Stimulated activated CD8-positive, alpha-beta memory T cell treated with anti-CD3 and anti-CD28 coated beads, Interleukin-12 subunit alpha, Interleukin-12 subunit beta, amount 100 ng/mL, for 1 hour (primary cell): ENCODE results near the gene MAP1B.

Source experiments
- DNase-seq: peaks from one replicate; pipeline ENCODE4 v3.0.0-alpha.2; 2020; ENCODE audit warnings: low read depth

MAP1B gene

GRCh38 chr5:72251386-72251785, 144.1 kb downstream of the MAP1B start:
- DNase-seq, result no peak

GRCh38 chr5:72252008-72252407, 144.7 kb downstream of the MAP1B start:
- no peak for DNase-seq

GRCh38 chr5:72252574-72253155, 145.4 kb downstream of the MAP1B start:
- no peak for DNase-seq

GRCh38 chr5:72255237-72255636, 148.0 kb downstream of the MAP1B start:
- no peak for DNase-seq

GRCh38 chr5:72255670-72256069, 148.4 kb downstream of the MAP1B start:
- DNase-seq, result no peak

GRCh38 chr5:72256536-72256935, 149.3 kb downstream of the MAP1B start:
- no peak for DNase-seq
